Glutamatergic neuron (in vitro differentiated cells): ENCODE measurements around the gene SRSF10. TPM values are rescaled to one million over a fixed set of nuclear protein-coding genes. Genes with fewer than 3 reads are reported as not detected.
"Not testable (repeated sequence)": the region's sequence is repeated elsewhere in the genome, so short reads cannot be mapped to it uniquely, and the experiment has no call there.

ENCODE experiments used
- DNase-seq: peaks from one replicate; pipeline ENCODE4 v3.0.0; 2022
- H3K27ac Mint-ChIP-seq: one replicate; pipeline ENCODE4 v1.8.0; 2020; ENCODE audit warnings: mild to moderate bottlenecking, mixed read lengths, inconsistent platforms; ENCODE audit not compliant: unreplicated experiment
- H3K27me3 Mint-ChIP-seq: one replicate; pipeline ENCODE4 v1.8.0; 2020; ENCODE audit warnings: mild to moderate bottlenecking, moderate library complexity, mixed read lengths, inconsistent platforms; ENCODE audit not compliant: unreplicated experiment
- H3K36me3 Mint-ChIP-seq: one replicate; pipeline ENCODE4 v1.8.0; 2020; ENCODE audit warnings: mild to moderate bottlenecking, mixed read lengths, inconsistent platforms; ENCODE audit not compliant: unreplicated experiment
- H3K4me1 Mint-ChIP-seq: one replicate; pipeline ENCODE4 v1.8.0; 2020; ENCODE audit warnings: mild to moderate bottlenecking, low read depth, mixed read lengths, inconsistent platforms; ENCODE audit not compliant: unreplicated experiment
- H3K4me3 Mint-ChIP-seq: one replicate; pipeline ENCODE4 v1.8.0; 2020; ENCODE audit warnings: mild to moderate bottlenecking, mixed read lengths, inconsistent platforms; ENCODE audit not compliant: unreplicated experiment
- H3K9me3 Mint-ChIP-seq: one replicate; pipeline ENCODE4 v1.8.0; 2020; ENCODE audit warnings: mild to moderate bottlenecking, moderate library complexity, mixed read lengths, inconsistent platforms; ENCODE audit not compliant: unreplicated experiment
- CTCF ChIP-seq: fragments of 200-600 bp; sonication (generic); IDR thresholded peaks from one replicate; pipeline ENCODE4 v1.5.0; 2021; ENCODE audit not compliant: partially characterized antibody, unreplicated experiment
- total RNA-seq: library from RNA; stranded (reverse); fragmentation: NEBNext Ultra II Directional; extraction: Animal tissue kit (Norgen Biotek cat#: 25700); gene quantifications from one replicate; pipeline ENCODE4 v1.2.1, GENCODE V29; 2021; ENCODE audit not compliant: unreplicated experiment

SRSF10 gene
- total RNA-seq, 1 donor from 2014 or later, result 158 TPM

GRCh38 chr1:23963617-23964234 lies 16.4 kb downstream of the SRSF10 start:
- H3K36me3 Mint-ChIP-seq, result no peaks in the 10 kb centered on the region
- H3K4me1 Mint-ChIP-seq, result peaks cover 10% of the 10 kb centered on the region
- H3K27ac Mint-ChIP-seq, result no peak overlapping the region
- DNase-seq, result no peak
- H3K27me3 Mint-ChIP-seq, result peaks cover 5% of the 10 kb centered on the region
- no peak for TF ChIP-seq CTCF
- peaks cover 16% of the 10 kb centered on the region for H3K9me3 Mint-ChIP-seq
- peak overlapping the region; percentile 38 for H3K4me3 Mint-ChIP-seq

- peaks cover 28% of the 10 kb centered on the region for H3K9me3 Mint-ChIP-seq
- no peak for DNase-seq
- H3K27ac Mint-ChIP-seq, result peak overlapping the region; percentile 100
- peak overlapping the region; percentile 95 for H3K4me3 Mint-ChIP-seq
- H3K27me3 Mint-ChIP-seq, result peaks cover 10% of the 10 kb centered on the region
- no peaks in the 10 kb centered on the region for H3K36me3 Mint-ChIP-seq
- H3K4me1 Mint-ChIP-seq, result peaks cover 37% of the 10 kb centered on the region
- no peak for TF ChIP-seq CTCF
Measured at GRCh38 chr1:23960291-23961020, 19.7 kb downstream of the SRSF10 start.

- DNase-seq, result peak; percentile 98
- Mint-ChIP-seq H3K4me3 (peak within 1 kb of the TSS; percentile 95), H3K27ac (peak within 1 kb of the TSS; percentile 100), H3K27me3 (peaks cover 10% of the 10 kb centered on the region), H3K4me1 (peaks cover 45% of the 10 kb centered on the region), H3K9me3 (peaks cover 28% of the 10 kb centered on the region), H3K36me3 (no peaks in the 10 kb centered on the region)
- no peak for TF ChIP-seq CTCF
Measured at GRCh38 chr1:23959461-23960290, 20.5 kb downstream of the SRSF10 start, which contains the start of gene PNRC2. PNRC2 (plus strand) TSS chr1:23959828; CDS start chr1:23961458, 1,630 bp downstream.

- peaks cover 31% of the 10 kb centered on the region for H3K9me3 Mint-ChIP-seq
- peaks cover 10% of the 10 kb centered on the region for H3K27me3 Mint-ChIP-seq
- H3K4me3 Mint-ChIP-seq, result peak overlapping the region; percentile 95
- no peak for TF ChIP-seq CTCF
- no peaks in the 10 kb centered on the region for H3K36me3 Mint-ChIP-seq
- H3K27ac Mint-ChIP-seq, result peak overlapping the region; percentile 100
- peak; percentile 76 for DNase-seq
- H3K4me1 Mint-ChIP-seq, result peaks cover 48% of the 10 kb centered on the region
Measured at GRCh38 chr1:23958810-23959460, 21.2 kb downstream of the SRSF10 start.

- H3K4me1 Mint-ChIP-seq, result peaks cover 51% of the 10 kb centered on the region
- not testable (repeated sequence) for DNase-seq, H3K36me3 Mint-ChIP-seq, H3K27me3 Mint-ChIP-seq
- H3K4me3 Mint-ChIP-seq, result peak overlapping the region; percentile 95
- peak overlapping the region; percentile 100 for H3K27ac Mint-ChIP-seq
- peaks cover 31% of the 10 kb centered on the region for H3K9me3 Mint-ChIP-seq
Measured at GRCh38 chr1:23958040-23958809, 21.9 kb downstream of the SRSF10 start.
